NCI-H748 treated with DMSO at 0.1 percent for 48 hours (cell line): Measurements from ENCODE around the gene RFX2.
"Not testable (repeated sequence)": the region's sequence is repeated elsewhere in the genome, so short reads cannot be mapped to it uniquely, and the experiment has no call there.

Source experiments
- DNase-seq: peaks from one replicate; lab custom pipeline; 2025; lab: John Stamatoyannopoulos, UW

The RFX2 gene

DNA sequence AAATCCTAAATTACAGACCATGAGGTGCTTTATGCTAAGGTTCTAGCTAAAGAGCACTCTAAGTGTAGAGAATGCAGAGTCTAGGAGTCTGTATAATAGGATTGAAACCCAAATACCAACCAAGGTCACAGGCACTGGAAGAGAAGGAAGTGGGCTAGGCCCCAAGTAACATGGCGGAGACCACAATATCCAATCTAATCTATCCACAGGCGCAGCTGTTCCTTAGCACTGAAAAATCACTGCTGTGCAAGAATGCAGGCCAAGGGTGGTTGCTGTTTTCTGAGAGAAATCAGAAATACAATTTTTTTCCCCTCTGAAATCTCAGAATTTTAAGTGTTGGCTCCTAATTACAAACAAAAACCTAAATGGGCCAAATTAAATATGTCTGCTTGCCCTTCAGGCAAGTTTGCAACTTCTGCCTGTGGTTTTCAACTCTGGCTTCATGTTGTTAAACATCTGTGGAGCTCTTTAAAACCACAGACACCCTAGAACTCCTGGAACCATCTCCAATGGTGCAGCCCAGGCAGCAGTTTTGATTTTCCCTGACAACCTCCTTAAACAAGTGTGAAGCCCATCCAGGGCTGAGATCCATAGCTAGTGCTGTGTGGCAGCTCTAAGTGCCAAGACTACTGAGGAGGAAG is 138.5 kb downstream of the RFX2 start:
- DNase-seq, result no peak

DNA sequence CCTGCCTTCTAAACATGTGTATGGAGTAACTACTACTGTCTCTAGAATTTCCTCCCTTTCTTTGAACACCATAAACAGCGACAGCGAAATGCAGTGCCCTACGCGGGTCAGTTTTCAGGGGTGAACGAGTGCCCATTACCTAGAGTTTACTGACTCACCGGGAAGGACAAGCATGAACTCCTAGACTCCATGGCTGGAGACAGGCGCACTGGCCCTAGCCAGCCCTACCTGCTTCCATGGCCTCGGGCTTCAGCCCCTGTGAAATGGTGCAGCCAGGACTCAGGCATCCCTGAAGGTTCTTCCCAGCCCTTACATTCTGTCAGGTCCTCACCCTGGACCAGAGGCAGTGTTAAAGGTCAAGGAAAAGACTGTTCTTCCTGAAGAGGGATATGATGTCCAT is 140.8 kb downstream of the RFX2 start:
- no peak for DNase-seq

DNA sequence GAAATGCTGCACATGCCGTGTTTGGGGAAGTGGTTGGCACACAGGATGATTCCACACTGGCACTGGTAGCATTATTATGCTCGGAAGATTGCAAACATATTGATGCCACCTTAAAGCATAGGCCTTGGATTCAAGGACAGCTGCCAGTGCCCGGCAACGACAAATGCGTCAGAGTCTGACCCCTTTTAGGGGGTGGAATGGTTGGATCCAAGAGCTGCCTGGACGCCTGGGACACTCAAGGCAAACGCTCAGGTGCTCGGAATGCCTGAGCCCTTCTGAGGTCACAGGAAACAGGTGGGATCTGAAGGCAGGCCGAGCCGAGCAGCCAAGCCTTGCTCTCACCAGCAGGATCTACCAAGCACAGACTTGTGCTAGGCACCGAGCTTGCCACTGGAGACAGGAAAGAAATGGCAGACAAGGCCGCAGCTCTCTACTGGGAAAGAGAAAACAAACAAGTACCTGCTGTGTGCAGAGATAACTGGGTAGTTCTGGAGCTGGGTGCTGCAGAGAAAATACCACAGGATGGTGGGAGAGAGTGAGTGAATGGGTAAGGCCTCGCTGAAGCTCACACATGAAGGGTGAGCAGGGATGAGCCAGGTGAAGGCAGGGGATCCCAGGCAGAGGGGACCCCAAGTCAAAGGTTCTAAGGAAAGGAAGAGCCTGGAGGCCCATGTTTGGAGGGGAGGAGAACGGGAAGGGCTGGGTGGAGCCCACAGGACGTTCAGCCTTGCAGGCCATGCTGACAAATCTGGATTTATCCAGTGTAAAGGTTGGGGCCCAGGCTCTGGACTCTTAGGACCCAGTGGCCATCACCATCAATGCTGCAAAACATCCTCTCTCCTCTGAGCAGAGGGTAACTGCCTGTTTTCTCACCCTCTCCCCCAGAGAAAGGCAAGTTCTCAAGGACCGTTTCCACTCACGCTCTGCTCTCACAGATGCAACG is 141.6 kb downstream of the RFX2 start:
- no peak for DNase-seq

DNA sequence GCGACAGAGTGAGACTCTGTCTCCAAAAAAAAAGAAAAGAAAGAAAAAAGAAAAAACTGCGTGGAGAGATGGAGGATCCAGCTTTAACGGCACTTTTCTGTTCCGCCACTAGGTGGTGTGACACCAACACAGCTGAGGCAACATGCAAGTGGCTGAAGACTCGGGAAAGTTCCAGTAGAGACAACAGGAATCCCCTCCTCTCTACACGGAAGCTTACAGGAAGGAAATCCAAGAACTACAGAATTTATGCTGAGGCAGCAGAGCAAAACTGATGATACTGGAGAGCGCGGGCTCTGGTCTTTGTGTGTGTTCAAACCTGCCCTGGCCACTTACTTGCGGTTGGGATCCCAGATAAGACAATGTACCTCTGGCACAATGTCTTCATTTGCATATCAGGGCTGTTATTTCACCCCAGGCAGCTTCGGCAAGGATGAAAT is 142.3 kb downstream of the RFX2 start:
- peak; percentile 27 for DNase-seq

DNA sequence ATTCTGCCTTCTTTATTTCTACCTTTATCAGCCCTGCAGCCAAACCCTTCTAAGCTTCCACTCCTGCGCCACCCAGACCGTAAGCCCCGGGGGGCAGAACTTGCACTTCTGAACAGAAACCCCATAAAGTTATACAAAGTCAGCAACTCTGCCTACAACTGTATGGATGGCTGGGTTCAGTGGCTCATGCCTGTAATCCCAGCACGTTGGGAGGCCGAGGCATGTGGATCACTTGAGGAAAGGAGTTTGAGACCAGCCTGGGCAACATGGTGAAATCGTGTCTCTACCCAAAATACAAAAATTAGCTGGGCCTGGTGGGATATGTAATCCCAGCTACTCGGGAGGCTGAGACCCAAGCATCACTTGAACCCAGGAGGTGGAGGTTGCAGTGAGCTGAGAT is 142.7 kb downstream of the RFX2 start:
- no peak for DNase-seq

DNA sequence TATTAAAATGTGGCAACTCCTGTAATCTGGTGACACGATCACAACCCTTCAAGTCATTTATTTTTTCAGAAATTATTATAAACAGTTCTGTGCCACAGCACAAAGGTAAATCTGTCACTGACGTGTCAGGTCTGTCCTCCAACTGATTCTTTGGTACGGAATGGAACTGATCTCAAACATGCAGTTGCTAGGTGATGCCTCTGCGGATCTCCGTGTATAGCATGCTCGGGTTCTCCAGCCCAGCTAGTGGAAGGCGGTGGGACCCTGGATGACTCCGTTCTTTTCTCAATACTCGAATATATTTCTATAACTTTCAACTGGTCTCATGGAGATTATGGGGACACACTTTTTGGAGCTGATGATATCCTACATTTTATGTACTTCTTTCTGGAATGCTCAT is 143.4 kb downstream of the RFX2 start:
- no peak for DNase-seq

DNA sequence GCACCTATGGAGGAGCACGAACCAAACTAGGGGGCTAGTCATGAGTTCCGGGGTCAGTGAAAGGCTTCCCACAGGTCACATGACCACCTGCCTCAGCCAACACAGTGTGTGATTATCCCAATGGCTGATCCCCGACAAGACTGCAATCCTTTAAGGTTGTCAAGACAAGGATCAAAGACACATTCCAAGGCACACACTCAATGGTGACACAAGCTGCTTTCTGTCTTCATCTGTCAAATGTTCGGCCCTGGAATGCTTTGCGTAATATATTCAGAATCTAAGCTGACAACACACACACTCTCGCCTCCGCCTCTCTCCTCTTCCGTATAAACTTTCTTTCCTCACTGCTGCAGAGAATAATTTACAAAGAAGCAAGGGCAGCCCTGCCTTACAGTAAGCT is 144.1 kb downstream of the RFX2 start:
- no peak for DNase-seq

DNA sequence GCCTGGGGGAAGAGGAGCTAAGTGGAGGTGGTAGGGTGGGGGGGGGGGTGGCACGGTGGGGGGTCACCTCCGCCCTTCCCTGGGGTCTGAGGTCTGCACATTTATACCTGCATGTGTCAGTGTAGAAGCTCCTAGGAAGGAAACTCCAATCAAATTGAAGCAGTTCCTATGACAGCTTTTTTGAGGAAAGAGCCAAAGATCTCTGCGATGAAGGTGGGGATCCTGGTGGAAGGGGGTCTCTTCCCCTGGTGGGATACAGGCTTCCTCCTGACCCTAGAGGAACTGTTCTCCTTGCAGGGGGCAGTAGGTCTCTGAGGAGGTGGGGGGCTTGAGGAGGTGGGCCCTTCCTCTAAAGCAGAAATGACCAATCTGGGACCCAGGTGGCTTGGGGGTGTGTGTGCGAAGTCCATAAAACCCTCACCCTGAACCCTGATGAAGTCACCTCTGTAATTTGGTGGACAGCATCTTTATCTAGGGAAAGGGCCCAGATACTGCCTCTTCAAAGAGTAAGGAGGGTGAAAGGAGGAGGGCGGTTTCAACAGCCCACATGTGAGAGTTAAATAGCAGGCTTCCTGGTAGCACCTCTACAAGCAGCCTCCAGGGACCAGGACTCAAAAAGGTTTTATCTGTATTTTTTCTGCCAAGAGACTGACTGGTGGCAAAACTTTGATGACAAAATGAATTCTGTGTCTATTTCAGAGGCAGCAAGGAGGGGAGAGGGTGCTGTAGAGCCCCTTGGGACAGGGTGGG is 145.3 kb downstream of the RFX2 start:
- DNase-seq, result no peak

DNA sequence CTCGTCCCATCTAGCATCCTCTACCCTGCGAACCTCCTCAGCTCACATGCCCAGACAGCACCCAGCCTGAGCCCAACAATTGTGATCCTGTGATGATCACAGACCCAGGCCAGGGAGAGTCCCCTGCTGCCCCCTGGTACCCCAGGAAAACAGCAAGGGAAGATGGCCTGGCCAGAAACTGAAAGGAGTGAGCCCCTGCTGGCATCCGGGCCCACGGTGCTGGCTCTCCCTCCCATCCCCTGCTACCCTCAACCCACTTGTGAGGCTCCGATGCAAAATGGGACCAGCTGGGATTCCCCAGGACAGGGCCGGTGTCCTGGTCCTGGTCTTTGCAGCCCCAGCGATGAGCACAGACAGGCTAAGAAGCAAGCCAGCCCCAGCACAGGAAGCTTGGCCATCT is 146.4 kb downstream of the RFX2 start:
- no peak for DNase-seq

DNA sequence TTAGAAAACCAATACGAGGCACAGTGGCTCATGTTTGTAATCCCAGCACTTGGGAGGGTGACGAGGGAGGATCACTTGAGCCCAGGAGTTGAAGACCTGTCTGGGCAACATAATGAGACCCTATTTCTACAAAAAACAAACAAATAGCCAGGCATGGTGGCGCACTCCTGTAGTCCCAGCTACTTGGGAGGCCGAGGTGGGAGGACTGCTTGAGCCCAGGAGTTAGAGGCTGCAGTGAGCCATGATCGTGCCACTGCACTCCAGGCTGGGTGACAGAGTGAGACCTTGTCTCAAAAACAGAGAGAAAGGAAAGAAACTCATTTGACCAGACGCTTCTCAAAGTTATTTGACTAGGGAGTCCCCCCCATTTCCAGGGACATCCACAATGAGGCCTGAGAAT is 147.0 kb downstream of the RFX2 start:
- not testable (repeated sequence) for DNase-seq

DNA sequence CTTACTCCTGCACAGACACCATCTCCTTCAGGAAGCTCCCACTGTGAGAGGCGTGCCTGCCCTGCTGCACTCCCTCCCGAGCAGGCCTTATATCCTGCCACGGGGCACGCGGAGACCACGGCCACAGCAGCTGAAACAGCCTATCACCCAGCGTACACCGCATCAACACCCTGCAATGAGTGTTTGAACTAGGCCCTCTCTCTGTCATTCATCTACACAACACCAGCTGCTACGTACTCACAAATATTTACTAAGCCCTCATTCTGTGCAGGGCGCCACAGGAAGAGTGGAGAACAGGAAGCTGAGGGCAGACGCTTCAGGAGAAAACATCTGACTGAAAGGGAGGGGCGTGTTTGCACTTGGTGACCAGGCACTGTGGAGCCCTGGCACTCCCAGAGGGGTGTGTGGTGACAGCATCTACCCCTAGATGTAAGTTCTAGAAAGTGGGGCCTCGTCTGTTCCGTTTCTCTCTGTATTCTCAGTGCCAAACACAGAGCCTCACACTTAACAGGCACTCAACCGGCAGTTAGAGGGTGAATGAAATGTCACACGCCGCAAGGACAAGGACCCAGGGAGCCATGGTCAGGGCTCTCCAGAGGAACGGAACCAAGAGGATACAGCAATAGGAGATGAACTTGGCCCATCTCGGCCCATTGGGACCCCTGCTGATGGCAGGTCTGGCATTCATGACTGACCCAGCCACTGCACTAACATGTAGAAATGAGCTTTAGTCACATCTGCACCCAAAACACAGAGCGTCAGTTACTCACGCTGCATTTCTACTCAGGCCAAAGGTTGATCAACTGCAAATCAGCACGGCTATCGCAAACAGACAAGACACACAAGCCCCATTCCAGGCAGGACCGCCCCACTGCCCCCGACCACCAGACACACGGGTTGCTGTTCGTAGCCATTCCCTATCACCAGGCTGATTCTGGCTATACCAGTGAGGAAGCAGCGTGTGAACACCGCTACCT is 148.0 kb downstream of the RFX2 start:
- DNase-seq, result peak; percentile 92

DNA sequence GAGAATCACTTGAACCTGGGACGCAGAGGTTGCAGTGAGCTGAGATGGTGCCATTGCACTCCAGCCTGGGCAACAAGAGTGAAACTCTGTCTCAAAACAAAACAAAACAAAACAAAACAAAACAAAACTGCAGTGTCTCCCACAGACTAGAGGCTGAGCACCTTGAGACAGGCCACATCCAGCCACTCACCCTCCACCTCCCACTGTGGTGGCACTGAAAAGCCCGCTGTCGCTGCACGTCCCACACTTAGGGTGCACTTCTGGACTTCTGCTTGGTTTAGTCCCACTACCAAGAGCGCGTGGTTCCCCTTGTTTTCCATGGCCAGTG is 148.7 kb downstream of the RFX2 start:
- not testable (repeated sequence) for DNase-seq

DNA sequence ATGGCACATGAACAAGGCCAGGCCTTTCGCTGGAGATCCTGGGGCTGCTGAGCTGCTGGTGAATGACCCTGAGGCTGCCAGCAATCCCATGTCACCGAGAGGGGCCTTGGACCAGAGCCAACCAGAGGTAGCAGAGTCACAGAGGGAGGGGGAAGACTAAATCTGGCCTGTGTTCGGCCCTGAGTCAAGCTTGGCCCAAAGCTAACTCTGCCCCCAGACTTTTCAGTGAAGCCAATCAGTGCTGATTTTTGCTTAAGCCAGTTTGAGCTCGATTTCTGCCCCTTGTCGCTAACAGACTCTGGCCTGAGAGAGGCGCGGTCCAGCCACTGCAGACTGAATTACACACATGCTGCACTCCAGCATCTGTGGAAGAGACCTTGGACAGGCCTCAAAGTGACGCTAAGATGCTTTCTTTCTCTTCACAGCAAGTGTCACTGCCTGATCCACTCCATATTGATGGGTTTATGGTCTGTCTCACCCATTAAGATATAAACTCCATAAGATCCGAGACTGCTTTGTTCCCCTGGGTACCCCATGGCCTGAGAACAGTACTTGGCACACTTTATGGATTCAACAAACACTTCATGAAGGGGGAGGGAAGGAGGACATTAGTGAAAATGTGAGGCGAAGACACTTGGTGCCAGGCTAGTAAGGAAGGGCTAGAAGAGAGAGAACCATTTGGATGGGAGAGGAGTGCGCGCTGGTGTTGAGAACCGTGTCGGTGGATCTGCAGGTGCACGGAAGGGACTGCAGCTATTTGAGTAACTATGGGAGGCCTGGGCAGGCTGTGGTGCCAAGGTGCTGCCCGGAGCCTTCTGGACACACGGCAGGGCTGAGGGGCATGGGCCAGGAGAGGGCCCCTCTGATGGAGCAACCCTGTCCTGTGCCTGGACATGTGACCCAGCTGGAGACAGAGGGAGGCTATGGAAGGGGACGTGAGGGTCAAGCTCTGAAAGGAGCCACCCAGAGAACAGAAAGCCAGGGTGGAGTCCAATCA is 150.0 kb downstream of the RFX2 start:
- DNase-seq, result no peak

DNA sequence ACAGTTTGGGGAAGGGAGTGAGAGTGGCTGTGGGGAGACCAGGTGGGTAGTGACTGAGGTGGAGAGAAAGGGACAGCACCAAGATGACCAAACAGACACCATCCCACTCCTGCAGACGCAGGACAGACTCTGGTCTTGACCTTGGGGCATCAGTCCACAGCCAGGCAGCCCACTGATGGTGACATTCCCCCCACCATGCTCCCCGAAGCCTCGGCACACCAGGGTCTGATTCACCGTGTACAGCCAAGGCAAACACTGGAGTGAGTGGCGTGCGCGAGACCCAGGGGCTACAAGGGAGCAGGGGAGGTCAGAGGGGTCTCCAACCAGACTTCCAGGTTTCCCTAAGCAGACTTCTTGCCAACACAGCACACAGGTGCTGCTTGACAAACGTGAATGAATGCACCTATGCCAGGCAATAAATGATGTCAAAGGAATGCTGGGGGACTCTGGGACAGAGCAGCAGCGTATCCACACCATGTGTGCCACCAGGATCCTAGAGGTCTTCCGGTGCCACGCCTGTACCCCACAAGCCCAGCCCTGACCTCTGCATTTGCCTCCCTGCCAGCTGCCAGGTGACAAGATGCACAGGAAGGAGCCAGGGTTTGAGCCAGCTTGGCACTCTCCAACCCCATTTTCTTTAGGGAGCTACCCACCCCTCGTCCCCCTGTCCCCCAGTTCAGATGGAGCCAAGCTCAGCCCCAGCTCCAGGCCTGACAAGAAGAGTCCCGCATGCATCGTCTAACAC is 150.9 kb downstream of the RFX2 start:
- no peak for DNase-seq

DNA sequence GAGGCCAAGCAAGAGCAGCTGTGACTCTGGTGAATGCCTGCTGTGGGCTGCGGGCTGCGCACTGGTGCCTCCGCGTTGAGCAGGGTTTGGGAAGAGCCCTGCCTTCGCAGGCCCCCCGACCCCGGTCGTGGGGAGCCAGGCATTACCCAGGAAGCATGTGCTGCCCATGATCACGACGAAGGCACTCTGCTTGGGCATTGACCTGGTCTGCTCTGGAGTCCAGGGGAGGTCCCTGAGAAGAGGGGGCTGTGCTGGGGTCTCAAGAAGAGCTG is 151.5 kb downstream of the RFX2 start:
- DNase-seq, result no peak

DNA sequence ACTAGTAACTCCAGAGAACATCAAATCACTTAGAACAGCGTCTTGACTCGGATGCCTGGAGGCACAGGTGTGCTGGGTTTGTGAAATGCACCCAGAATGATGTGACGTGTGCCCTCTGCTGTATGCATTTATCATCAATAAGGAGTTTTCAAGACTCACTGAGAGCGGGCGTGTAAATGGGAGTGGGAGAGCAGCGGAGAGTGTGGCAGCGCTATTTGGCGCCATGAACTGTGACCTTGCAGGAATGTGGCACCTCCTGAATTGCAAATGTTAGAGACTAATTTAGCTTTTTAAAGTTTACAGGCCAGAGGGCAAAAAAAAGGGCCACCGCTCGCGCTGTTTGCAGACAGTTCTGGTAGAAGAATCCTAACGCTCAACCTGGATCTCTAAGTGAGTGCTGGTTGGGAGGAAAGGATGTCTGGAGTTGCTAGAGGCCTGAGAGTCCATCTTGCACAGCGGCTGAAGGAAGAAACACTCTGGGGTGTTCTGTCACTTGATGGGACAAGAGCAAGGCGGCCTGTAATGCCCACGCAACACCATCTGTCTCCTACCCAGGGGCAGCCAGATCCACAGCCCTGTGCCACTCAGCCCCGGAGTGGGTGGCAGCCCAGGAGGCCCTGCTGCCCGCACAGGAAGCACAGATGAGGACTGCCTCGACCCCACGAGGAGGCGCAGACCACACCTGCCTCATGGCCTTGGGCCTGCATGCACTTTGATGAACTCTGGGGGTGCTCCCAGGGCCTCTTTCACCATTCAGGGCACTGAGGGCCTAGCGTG is 152.0 kb downstream of the RFX2 start:
- DNase-seq, result no peak

DNA sequence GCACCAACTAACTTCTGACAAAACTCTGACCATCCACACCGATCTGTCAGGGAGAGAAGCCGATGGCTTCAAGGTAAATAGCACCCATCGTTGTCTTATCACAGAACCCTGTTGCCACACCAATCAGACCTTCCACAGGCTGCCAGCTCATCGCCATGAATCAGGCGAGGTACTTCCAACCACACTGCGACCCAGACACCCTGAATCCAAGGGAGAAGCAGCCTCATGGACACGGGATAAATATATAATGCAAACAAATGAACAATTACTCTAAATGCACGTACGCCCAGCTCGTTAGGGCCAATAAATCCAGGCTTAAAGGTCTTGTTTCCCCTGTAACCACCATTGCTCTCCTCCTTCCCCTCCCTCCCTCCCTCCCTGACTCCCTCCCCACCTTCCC is 153.1 kb downstream of the RFX2 start:
- DNase-seq, result peak; percentile 73

DNA sequence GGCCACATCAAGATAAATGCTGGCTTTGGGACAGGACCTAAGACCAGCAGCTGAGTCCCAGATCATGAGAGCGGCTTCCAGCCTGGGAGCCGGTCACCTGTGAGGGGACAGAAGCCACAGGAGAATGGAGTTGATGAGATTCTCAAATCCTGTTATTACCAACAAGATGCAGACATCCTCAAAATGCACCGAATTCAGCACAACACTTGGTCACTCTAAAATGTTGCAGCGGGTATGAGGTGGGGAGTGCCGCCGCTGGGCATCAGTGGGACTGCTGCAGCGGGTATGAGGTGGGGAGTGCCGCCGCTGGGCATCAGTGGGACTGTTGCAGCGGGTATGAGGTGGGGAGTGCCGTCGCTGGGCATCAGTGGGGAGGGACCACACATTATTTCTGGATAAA is 153.6 kb downstream of the RFX2 start:
- DNase-seq, result no peak

DNA sequence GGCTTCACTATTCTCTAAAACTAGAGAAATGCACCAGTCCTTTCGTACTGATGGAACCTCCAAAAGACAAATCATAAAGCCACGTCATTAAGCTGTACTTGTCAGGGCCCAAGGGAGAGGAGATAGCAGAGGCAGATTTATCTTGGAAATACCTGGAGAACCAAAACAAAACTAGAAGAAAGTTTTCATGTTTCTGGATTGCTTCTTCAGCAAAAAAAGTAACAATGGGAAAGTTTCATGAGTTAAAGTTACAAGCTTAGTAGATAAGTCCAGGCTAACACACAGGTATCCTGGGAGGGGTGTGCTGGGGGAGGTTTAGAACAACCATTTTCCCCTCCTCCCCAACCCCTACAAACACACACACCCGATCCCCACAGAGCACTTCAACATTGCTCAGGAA is 154.0 kb downstream of the RFX2 start:
- no peak for DNase-seq
